NCI-H2029 treated with DMSO at 0.1 percent for 48 hours (cell line): ENCODE data around the gene HOXA1.

ENCODE experiments used
- DNase-seq: peaks from one replicate; lab custom pipeline; 2025; lab: John Stamatoyannopoulos, UW

HOXA1 gene

GRCh38 chr7:27105301-27106031, 9.7 kb upstream of the HOXA1 start:
- no peak for DNase-seq

GRCh38 chr7:27104341-27105058, 8.7 kb upstream of the HOXA1 start:
- no peak for DNase-seq

- DNase-seq: no peak
These were observed 7.9 kb upstream of the HOXA1 start for GRCh38 chr7:27103489-27104226.

GRCh38 chr7:27102581-27103442, 7.0 kb upstream of the HOXA1 start, which contains the start of gene HOXA2:
HOXA2 (minus strand) TSS chr7:27102683; CDS start chr7:27102500, 183 bp downstream.
- DNase-seq: no peak

GRCh38 chr7:27101957-27102580, 6.3 kb upstream of the HOXA1 start:
- DNase-seq: no peak

- DNase-seq: no peak
These were observed 5.6 kb upstream of the HOXA1 start for GRCh38 chr7:27101171-27101956.

GRCh38 chr7:27100694-27101170, 4.9 kb upstream of the HOXA1 start:
- DNase-seq: no peak

GRCh38 chr7:27099453-27100370, 3.9 kb upstream of the HOXA1 start:
- no peak for DNase-seq

GRCh38 chr7:27098578-27099451, 3.0 kb upstream of the HOXA1 start:
- no peak for DNase-seq

- no peak for DNase-seq
These were observed 2.1 kb upstream of the HOXA1 start for GRCh38 chr7:27097686-27098577.

- DNase-seq: no peak
These were observed 1.1 kb upstream of the HOXA1 start for GRCh38 chr7:27096768-27097514.

- no peak for DNase-seq
These were observed 527 bp downstream of the HOXA1 start for GRCh38 chr7:27095050-27095896.

GRCh38 chr7:27094304-27095049, 1.3 kb downstream of the HOXA1 start:
- no peak for DNase-seq

GRCh38 chr7:27093184-27093895, 2.5 kb downstream of the HOXA1 start:
- DNase-seq: no peak
